HG03135 (cell line): ENCODE data around the gene PTDSS2.
"Not testable (repeated sequence)": the region's sequence is repeated elsewhere in the genome, so short reads cannot be mapped to it uniquely, and the experiment has no call there.

Experiments
- ATAC-seq: cut with Tn5 transposase; IDR thresholded peaks from one replicate; pipeline ENCODE4 v1.9.1; 2021; ENCODE audit warnings: mild to moderate bottlenecking, moderate library complexity; ENCODE audit not compliant: unreplicated experiment

Gene PTDSS2

GRCh38 chr11:429931-430456 lies 20.1 kb upstream of the PTDSS2 start:
- ATAC-seq: no peak

GRCh38 chr11:431921-432320 lies 18.2 kb upstream of the PTDSS2 start:
- no peak for ATAC-seq

- no peak for ATAC-seq
Observed at GRCh38 chr11:432501-433100, 17.5 kb upstream of the PTDSS2 start.

- ATAC-seq: no peak
Observed at GRCh38 chr11:433111-433510, 17.0 kb upstream of the PTDSS2 start.

GRCh38 chr11:433641-434040 lies 16.4 kb upstream of the PTDSS2 start:
- ATAC-seq: no peak

GRCh38 chr11:434496-434895 lies 15.6 kb upstream of the PTDSS2 start:
- ATAC-seq: no peak

- not testable (repeated sequence) for ATAC-seq
Observed at GRCh38 chr11:434999-435740, 14.9 kb upstream of the PTDSS2 start.

GRCh38 chr11:437228-437870 lies 12.7 kb upstream of the PTDSS2 start:
- no peak for ATAC-seq

GRCh38 chr11:438101-438844 lies 11.8 kb upstream of the PTDSS2 start:
- ATAC-seq: no peak

GRCh38 chr11:439315-440064 lies 10.6 kb upstream of the PTDSS2 start:
- ATAC-seq: no peak

GRCh38 chr11:440065-441042 lies 9.7 kb upstream of the PTDSS2 start:
- no peak for ATAC-seq

GRCh38 chr11:441043-441417 lies 9.0 kb upstream of the PTDSS2 start:
- no peak for ATAC-seq

GRCh38 chr11:441418-442274 lies 8.4 kb upstream of the PTDSS2 start, which contains the start of gene ANO9:
ANO9 (minus strand) TSS chr11:442011; CDS start chr11:441926, 85 bp downstream.
- no peak for ATAC-seq

- no peak for ATAC-seq
Observed at GRCh38 chr11:442611-443081, 7.4 kb upstream of the PTDSS2 start.

- ATAC-seq: no peak
Observed at GRCh38 chr11:443542-444199, 6.4 kb upstream of the PTDSS2 start.

- no peak for ATAC-seq
Observed at GRCh38 chr11:444396-445144, 5.5 kb upstream of the PTDSS2 start.
